NCI-H2227 (cell line): ENCODE measurements around the gene GALNT17.
"Not testable (repeated sequence)": the region's sequence is repeated elsewhere in the genome, so short reads cannot be mapped to it uniquely, and the experiment has no call there.

Source experiments
- DNase-seq: peaks from one replicate; lab custom pipeline; 2025; ENCODE audit not compliant: unreplicated experiment; lab: John Stamatoyannopoulos, UW

The GALNT17 gene

GRCh38 chr7:71544816-71545215, 412.9 kb downstream of the GALNT17 start:
- no peak for DNase-seq

- no peak for DNase-seq
These were observed 415.5 kb downstream of the GALNT17 start for GRCh38 chr7:71547426-71547825.

- DNase-seq = no peak
These were observed 416.8 kb downstream of the GALNT17 start for GRCh38 chr7:71548746-71549145.

GRCh38 chr7:71553306-71553705, 421.4 kb downstream of the GALNT17 start:
- no peak for DNase-seq

GRCh38 chr7:71555758-71556157, 423.8 kb downstream of the GALNT17 start:
- DNase-seq = no peak

GRCh38 chr7:71558806-71559613, 427.1 kb downstream of the GALNT17 start:
- no peak for DNase-seq

GRCh38 chr7:71560354-71560995, 428.5 kb downstream of the GALNT17 start:
- DNase-seq = no peak

GRCh38 chr7:71563276-71563675, 431.3 kb downstream of the GALNT17 start:
- no peak for DNase-seq

GRCh38 chr7:71566376-71566775, 434.4 kb downstream of the GALNT17 start:
- no peak for DNase-seq

- no peak for DNase-seq
These were observed 435.0 kb downstream of the GALNT17 start for GRCh38 chr7:71566991-71567390.

GRCh38 chr7:71574153-71574860, 442.4 kb downstream of the GALNT17 start:
- no peak for DNase-seq

GRCh38 chr7:71580027-71580426, 448.1 kb downstream of the GALNT17 start:
- DNase-seq = no peak

GRCh38 chr7:71584256-71584655, 452.3 kb downstream of the GALNT17 start:
- DNase-seq = no peak

GRCh38 chr7:71591876-71592275, 459.9 kb downstream of the GALNT17 start:
- no peak for DNase-seq

GRCh38 chr7:71592388-71592787, 460.4 kb downstream of the GALNT17 start:
- not testable (repeated sequence) for DNase-seq

- DNase-seq = no peak
These were observed 462.8 kb downstream of the GALNT17 start for GRCh38 chr7:71594736-71595135.

GRCh38 chr7:71595176-71595575, 463.2 kb downstream of the GALNT17 start:
- DNase-seq = no peak

GRCh38 chr7:71598553-71598952, 466.6 kb downstream of the GALNT17 start:
- DNase-seq = no peak

GRCh38 chr7:71601851-71602250, 469.9 kb downstream of the GALNT17 start:
- no peak for DNase-seq

GRCh38 chr7:71604818-71605414, 473.0 kb downstream of the GALNT17 start:
- no peak for DNase-seq

GRCh38 chr7:71611986-71612385, 480.0 kb downstream of the GALNT17 start:
- no peak for DNase-seq

GRCh38 chr7:71612911-71613310, 481.0 kb downstream of the GALNT17 start:
- DNase-seq = no peak
